Measurements from ENCODE around the gene CBLIF.
"Not testable (repeated sequence)": the region's sequence is repeated elsewhere in the genome, so short reads cannot be mapped to it uniquely, and the experiment has no call there.

CBLIF gene

DNA sequence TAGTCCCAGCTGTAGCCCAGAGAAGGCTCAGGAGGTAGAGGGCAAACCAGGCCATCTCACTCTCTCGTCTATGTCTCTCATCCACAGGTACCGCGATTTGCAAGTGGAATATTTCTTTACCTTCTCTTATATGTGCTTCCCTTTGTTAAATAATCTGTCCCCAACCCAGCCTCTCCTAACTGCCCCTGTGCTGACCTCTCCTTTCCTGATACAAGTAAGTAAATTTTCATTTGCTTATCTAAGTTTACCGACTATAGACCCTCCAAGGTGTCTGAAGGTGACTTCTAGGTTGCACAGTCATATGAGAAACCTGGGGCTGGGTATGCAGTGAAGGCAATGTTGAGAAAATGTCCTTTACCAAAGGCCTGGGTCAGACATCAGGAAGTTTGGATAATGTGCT lies at the start of gene CBLIF:
CBLIF (minus strand) TSS at position 101 of the 400 bp plus-strand sequence; CDS start at position 55, 46 bp downstream.
- no peak for DNase-seq

DNA sequence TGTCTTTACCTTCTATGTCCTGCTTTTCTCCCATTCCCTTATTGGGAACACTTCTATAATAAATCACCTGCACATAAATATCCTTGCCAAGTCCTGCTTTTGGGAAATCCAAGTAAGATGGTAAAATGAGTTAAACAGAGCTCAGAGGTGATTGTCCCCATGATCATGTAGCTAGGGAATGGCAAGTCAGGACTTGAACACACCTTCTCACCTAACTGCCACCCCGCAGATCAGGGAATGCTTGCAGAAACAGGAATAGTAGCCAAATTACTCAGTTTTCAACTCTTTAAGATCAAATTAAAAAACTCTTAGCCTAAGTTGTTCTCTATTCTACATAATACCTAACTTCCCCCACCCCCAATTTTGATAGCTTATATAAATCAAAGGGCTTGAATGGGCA lies 49.3 kb upstream of the CBLIF start:
- DNase-seq = no peak

DNA sequence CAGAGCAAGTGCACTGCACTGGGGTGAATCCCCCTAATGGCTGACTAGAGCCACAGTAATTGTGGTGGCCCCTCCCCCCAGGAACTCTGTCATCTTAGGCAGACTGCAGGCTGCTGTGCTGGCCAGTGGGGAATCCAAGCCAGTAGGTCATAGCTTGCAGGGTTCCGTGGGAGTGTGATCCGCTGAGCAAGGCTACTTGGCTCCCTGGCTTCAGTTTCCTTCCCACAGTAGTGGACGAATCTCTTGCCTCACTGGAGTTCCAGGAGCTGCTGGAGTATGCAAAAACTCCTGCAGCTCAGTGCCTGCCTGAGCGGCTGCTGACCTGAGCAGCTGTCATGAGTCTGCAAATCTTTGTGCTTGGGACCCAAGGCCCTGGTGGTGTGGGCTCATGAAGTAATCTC lies 46.5 kb upstream of the CBLIF start:
- DNase-seq = no peak

DNA sequence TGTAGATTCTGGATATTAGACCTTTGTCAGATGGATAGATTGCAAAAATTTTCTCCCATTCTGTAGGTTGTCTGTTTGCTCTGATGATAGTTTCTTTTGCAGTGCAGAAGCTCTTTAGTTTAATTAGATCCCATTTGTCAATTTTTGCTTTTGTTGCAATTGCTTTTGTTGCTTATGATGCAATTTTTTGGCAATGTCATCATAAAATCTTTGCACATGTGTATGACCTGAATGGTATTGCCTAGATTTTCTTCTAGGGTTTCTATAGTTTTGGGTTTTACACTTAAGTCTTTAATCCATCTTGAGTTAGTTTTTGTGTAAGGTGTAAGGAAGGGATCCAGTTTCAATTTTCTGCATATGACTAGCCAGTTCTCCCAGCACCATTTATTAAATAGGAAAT lies 41.9 kb upstream of the CBLIF start:
- DNase-seq = not testable (repeated sequence)

DNA sequence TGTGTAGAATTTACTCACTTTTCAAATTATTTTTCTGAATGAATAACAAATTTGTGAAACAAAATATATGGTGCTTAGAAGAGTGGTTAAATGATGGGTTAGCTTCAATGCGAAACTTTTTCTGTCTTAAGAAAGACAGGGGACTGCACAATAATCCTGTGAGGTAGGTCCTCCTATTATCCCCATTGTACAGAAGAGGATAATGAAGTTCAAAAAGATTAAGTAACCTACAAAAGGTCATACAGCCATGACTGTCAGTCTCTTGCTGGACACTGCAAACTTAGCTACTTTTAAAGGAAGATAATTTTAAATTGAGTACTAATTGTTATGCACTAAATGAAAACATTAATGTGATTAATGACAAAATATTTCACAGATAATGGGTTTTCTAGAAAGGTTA lies 38.3 kb upstream of the CBLIF start:
- DNase-seq = no peak

DNA sequence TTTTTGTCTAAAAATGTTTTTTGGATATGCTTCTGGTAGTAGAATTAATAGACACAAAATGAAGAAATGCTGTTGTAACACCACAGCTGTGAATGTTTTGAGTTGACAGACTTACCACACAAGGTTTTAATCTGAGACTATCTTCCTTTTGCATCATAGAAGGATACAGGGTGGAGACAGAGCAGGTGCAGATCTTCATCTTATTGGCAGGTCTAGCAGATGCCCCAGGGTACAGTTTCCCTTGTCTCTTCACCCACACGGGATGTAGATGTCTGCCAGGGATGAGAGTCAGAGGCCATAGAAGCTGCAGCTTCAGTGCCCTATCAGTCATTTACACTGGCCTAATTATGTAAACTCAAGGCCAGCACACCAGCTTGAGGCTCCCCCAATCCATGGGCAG lies 34.3 kb upstream of the CBLIF start:
- no peak for DNase-seq

DNA sequence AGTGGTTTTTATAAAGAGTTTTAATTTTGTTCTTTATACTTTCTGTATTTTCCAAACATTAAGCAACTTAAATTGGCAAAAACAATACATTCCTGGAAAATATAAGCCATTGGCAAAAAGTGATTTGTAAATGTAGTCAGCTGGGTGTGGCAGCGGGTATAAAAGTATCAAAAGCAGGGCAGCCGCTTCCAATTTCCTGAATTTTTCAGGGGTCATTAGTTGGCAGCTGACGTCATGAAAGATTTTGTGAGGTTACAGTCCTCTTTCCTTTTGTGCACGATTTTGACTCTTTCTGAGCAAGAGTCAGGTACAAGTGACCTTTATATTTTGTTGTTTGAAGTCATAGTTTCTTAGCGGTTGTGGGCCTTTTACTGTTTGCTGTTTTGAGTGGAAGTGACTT lies 33.3 kb upstream of the CBLIF start, which contains the start of gene OOSP3:
OOSP3 (plus strand) TSS at position 208 of the 400 bp plus-strand sequence; CDS start at position 235, 27 bp downstream.
- no peak for DNase-seq

DNA sequence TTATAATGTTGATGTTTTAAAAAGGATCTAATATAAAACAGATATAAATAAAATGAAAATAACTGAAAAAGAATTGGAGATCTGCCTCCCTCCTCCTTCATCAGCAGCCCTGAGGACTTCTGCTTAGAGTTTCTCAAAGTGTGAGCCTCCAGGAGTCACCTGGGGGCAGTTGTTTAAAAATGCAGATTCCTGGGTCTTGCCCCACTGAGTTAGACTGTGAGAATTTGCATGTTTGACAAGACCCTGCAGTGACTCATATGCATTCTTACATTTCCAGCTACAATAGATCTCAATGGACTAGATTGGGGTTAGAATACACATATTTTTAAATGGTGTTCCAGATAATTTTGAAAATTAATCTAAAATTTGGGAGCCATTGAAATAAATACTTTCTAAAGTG lies 32.5 kb upstream of the CBLIF start:
- no peak for DNase-seq

DNA sequence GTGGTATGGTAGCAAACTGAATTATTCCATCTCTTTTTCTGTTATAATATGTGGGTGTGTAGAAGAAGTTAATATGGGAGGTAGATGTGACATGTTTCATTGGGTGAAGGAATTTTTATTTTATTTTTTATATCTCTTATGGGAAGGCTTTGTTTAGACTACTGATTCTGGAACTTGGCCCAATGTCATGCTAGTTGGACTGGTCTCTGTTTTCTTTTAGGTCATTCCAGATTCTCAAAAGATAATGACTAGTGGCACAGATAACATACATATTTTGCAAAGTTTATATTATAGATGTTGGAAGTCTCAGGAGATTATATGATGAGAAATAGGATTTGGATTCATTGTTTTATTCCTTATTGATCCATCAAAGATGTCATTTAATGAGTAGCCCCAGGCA lies 32.0 kb upstream of the CBLIF start:
- no peak for DNase-seq

DNA sequence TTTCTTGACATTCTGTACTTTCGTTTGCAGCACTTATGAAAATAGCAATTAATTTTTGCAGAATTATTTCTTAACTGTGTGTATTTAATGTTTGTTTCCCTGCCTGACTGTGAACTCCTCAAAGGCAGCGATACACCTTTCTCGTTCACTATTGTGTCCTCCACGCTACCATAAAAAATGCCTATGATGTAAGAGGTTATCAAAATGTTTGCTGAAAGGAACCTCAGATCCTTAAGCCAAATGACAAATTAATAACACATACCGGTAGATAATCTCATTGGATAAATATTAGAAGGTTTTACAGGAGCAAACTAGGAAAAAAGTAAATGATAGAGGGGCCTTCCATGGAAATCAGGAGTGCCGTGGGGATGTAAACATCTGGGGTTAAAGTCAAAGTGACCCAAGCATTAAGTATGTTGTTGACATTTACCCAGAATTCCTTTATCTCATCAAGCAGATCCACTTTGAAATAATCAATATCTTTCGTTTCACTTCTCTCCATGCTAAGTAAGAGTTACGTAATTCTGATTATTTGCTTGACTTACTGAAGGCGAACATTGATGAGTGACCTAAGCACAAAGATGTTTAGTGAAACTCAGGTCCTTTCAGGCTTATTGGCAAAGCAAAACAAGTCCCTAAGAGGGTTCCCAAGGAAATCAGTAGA lies 30.7 kb upstream of the CBLIF start:
- DNase-seq = no peak

DNA sequence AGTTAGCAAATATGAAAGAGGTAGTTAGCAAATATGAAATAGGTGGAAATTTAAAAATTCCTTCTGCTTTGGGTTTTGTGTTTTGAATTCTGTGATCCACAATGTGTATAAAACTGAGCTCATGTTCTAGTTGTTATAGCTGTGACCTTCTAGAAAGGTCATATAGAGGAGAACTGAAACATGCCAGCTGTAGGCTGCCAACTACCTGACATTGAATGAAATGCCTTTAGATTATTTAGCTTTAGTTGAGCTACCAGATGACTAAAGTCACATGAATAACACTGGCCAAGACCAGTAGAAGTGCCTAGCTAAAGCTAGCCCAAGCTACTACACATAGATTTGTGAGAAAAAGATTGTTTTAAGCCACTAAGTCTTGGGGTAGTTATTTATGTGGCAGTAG lies 26.8 kb upstream of the CBLIF start:
- DNase-seq = no peak

DNA sequence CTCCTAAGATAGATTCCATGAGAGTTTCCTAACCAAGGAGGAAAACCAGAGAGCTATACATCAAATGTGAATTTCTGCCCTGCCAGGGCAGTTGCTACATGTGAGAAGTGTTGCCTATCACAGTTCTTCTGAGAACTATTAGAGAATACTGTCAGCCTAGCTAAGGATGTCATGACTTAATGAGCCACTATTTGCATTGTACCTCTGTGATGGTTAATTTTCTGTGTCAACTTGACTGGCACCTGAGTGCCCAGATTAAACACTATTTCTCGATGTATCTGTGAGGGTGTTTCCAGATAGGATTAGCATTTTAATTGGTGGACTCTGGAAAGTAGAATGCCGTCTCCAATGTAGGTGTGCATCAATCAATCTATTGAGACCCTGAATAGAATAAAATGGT lies 22.6 kb upstream of the CBLIF start:
- DNase-seq = no peak

DNA sequence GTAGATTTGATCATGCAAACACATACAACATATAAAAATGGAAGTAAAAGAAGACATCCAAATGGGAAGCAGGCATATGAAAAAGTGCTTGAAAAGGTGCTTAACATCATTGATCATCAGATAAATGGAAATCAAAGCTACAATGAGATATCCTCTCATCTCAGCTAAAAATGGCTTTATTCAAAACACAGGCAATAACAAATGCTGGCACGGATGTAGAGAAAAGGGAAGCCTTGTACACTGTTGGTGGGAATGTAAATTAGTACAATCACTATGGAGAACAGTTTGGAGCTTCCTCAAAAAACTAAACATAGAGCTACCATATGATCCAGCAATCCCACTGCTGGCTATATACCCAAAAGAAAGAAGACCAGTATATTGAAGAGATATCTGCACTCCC lies 21.5 kb upstream of the CBLIF start:
- DNase-seq = no peak

DNA sequence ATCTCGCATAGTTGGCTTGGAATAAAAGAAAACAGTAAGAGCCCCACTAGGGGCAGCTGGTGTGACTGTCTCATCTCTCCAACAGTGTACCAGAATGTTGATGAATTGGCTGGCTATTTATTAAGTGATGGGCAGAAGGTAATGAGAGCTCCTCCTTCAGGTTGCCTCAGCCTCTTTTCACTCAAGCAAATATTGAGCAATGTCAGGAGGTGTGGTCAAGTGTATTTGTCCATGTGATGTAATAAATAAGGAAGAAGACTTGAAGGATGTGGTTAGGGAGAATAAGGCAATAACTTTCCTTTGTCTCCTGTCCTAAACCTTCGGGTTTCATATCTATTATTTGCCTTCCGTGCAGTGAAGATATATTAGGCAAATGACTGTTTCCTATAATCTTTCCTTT lies 21.1 kb upstream of the CBLIF start, which contains the start of gene TCN1:
TCN1 (minus strand) TSS at position 91 of the 400 bp plus-strand sequence; CDS start at position 74, 17 bp downstream.
- peak; percentile 24 for DNase-seq

DNA sequence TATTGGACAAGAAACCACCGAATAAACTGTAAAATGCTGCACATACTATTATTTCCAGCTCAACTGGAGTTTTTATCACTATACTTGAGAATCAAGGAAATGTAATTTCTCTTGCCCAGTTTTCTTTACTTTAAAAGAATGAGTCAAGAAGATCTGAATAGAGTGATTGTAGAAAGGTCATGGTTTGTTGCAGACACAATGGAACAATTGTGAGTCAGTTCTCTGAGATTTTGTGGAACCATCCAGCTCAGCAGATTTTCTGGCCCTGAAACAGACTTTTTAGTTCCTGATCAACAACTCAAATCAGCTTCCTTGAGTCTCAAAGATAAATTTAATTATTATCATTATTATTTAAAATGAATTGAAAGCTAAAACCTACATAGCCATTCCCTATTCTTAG lies 19.7 kb upstream of the CBLIF start:
- no peak for DNase-seq

DNA sequence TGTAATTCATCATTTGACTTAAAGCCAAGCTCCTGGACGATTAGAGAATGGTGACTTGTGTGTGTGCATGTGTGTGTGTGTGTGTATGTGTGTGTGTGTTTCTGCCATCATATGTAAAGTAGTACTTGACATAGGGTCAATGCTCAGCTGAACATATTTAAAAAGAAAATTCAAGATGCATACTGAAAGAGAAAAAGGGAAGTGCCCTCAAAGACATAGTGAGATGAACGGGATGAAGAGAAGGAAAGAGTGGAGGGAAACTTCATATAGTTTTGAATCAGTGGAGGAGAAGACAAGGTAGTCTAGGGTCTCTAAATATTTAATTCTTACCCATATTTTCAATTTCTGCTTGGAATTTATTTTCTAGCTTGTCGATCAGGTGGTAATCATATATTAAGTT lies 17.0 kb upstream of the CBLIF start:
- DNase-seq = no peak

DNA sequence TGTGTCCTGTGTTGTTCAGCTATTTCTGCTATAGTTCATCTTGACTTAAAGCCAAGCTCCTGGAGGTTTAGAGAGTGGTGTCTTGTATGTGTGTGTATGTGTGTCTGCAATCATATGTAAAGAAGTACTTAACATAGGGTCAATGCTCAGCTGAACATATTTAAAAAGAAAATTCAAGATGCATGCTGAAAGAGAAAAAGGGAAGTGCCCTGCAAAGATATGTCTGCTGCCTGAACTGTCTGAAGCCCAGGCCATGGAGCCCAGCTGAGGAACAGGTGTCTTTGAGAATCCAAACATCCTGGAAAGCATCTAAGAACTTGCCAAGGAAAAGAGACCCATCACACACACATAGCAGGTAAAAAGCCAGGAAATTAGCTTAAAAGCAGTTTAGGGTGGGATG lies 14.4 kb upstream of the CBLIF start:
- no peak for DNase-seq

DNA sequence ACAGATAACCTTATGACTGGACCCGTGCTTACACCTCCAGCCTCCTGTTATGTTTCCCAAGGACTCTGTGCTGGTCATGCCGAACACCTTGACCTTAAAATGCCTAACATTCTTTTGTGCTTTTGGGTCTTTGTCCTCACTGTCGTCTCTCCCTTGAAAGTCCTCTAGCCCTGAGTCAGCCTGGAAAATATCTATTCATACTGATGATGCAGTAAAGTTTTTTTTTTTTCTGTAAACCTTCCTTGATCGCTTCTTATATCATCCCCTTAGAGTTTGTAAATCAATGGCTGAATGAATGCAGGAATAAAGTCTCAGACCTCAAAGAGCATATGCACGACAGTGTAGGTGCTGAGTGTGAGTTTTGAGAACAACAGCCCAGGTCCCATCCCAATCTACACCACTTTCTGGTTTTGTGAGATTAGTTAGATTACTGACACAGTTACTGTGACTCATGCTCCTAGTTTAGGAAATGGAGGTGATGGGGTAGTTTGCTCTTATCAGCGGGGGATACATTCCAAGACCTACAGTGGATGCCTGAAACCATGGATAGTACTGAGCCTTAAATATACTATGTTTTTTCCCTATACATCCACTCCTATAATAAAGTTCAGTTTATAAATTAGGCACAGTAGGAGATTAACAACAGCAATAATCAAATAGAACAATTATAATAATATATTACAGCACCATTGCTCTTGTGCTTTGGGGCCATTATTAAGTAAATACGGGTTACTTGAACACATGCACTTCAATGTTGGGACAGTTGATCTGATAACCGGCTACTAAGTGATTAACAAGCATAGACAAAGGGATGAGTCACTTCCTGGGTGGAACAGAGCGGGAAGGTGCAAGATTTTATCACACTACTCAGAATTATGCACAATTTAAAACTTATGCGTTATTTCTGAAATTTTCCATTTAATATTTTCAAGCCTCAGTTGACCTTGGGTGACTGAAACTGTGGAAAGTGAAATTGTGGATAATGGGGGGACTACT lies 12.4 kb upstream of the CBLIF start:
- no peak for DNase-seq

DNA sequence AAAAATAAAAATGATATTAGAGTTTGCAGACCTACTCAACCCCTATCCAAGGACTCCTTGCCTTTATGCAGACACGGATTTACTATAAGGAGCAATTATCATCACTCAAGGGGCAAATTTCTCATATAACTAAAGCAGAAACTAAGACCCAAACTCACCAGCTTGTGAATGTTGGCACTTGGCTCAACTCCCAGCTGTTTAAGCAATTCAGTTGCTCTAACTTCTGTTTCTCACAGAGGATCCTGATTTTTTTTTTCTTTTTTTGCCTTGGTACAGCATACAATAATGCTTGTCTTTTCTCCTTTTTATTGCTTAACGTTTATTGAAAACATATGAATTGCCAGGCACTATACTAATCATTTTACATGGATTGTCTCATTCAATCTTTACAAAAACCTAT lies 9.6 kb upstream of the CBLIF start:
- DNase-seq = no peak

DNA sequence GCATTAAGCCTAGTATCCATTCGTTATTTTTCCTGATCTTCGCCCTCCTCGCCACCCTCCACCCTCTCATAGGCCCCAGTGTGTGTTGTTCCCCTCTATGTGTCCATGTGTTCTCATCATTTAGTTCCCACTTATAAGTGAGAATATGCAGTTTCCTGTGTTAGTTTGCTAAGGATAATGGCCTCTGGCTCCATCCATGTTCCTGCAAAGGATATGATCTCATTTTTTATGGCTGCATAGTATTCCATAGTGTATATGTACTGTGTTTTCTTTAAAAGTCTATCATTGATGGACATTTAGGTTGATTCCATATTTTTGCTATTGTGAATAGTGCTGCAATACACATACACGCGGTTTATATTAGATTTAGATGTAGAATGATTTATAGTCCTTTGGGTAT lies 6.1 kb upstream of the CBLIF start:
- DNase-seq = not testable (repeated sequence)

DNA sequence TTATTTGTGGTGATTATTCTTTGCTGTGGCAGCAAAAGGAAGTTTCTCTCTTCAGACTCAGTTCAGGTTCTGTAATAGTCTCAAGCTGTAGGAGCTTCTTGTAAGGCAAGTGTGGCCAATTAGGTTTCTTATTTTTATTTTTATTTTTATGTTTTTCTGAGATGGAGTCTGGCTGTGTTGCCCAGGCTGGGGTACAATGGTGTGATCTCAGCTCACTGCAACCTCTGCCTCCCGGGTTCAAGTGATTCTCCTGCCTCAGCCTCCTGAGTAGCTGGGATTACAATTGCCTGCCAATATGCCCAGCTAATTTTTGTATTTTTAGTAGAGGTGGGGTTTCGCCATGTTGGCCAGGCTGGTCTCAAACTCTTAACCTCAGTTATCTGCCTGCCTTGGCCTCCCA lies 4.3 kb upstream of the CBLIF start:
- not testable (repeated sequence) for DNase-seq

DNA sequence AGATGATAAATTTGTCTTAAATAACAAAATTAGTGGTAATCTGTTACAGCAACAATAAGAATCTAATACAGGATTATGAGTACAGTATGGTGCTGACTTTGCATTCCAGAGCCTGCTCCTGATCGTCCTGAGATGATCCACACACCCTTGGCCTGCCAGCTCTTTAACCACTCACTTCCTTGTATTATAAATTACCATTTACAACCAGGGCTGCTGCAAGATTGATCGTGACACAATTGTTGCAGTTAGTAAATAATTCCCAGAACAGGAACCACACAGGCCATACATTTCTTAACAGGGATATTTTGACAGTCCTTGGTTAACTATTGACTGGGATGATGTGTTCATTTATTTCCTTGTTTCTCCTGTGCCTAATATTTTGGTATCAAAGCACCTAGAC lies 3.8 kb upstream of the CBLIF start:
- DNase-seq = no peak

DNA sequence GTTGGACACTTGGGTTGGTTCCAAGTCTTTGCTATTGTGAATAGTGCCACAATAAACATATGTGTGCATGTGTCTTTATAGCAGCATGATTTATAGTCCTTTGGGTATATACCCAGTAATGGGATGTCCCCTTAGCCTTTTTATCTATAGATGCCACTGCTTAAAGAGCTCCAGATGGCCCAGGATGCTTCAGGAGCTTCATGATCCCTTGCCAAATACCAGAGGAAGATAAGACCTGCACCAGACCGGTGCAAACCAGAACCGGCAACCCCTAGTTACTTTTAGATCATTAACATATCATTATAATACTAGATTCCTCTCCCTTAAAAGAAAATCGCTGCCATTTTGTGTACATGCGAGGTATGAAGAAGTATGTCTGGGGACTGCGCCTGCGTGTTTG lies 3.1 kb upstream of the CBLIF start:
- not testable (repeated sequence) for DNase-seq

DNA sequence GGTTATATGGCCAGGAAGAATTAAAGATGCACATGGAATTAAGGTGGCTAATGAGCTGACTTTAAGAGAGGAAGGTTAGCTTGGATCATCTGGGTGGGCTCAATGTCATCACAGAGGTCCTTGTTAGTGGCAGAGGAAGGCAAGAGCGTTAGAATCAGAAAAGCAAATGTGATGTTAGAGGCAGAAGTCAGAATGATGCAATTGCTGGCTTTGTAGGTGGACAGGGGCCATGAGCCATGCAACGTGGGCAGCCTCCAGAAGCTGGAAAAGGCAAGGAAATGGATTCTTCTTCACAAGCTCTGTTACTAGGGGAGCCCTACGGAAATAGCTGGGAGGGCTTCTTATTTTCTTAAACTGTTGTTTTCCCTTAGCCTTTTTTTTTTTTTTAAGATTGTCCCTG lies 2.3 kb upstream of the CBLIF start:
- DNase-seq = no peak
